Activated B cell treated with CpG ODN at 0.5 μM for 24 hours (primary cell): ENCODE measurements around the gene WDR53. TPM values are rescaled to one million over a fixed set of nuclear protein-coding genes. Genes with fewer than 3 reads are reported as not detected.
A peak's percentile ranks its signal among the peaks of the same experiment; 100 is the strongest.

Experiments used
- ATAC-seq: fragments of 200-7000 bp; cut with Tn5 transposase; one replicate; pipeline ENCODE4 v1.10.0; 2021; ENCODE audit warnings: low read depth, mild to moderate bottlenecking, moderate library complexity
- CTCF ChIA-PET: fragments of 350-600 bp; sonication (Branson Sonifier 250); formaldehyde crosslinking; loops from one replicate; lab custom pipeline; 2021; ENCODE audit warnings: antibody characterized with exemption; lab: Charles Lee
- POLR2A ChIA-PET: fragments of 350-600 bp; sonication (Branson Sonifier 250); formaldehyde crosslinking; loops from one replicate; lab custom pipeline; 2021; ENCODE audit warnings: antibody characterized with exemption; lab: Charles Lee
- DNase-seq: peaks from one replicate; pipeline ENCODE4 v3.0.0; 2022
- H3K27ac Mint-ChIP-seq: one replicate; pipeline ENCODE4 v1.8.0; 2020; ENCODE audit warnings: mixed read lengths
- H3K27me3 Mint-ChIP-seq: one replicate; pipeline ENCODE4 v1.8.0; 2021; ENCODE audit warnings: mixed read lengths
- H3K36me3 Mint-ChIP-seq: one replicate; pipeline ENCODE4 v1.8.0; 2021; ENCODE audit warnings: low read depth, mixed read lengths
- H3K4me1 Mint-ChIP-seq: one replicate; pipeline ENCODE4 v1.8.0; 2021; ENCODE audit warnings: mixed read lengths
- H3K4me3 Mint-ChIP-seq: one replicate; pipeline ENCODE4 v1.8.0; 2020; ENCODE audit warnings: mild to moderate bottlenecking, mixed read lengths
- H3K9me3 Mint-ChIP-seq: one replicate; pipeline ENCODE4 v1.8.0; 2020; ENCODE audit warnings: mixed read lengths
- CTCF ChIP-seq: fragments of 200-600 bp; IDR thresholded peaks from one replicate; pipeline ENCODE4 v1.8.0; 2022; ENCODE audit warnings: antibody characterized with exemption, mild to moderate bottlenecking
- intact Hi-C: fragments of 100-400 bp; cut with micrococcal nuclease; formaldehyde crosslinking; loops from one replicate; pipeline ENCODE4 v1.15.1; 2024
- total RNA-seq: library from RNA; stranded (reverse); gene quantifications from 2 replicates; pipeline ENCODE4 v1.2.3, GENCODE V29; 2022

Gene WDR53
- total RNA-seq, 1 donor from 2014 or later, result 14.3 TPM

DNA sequence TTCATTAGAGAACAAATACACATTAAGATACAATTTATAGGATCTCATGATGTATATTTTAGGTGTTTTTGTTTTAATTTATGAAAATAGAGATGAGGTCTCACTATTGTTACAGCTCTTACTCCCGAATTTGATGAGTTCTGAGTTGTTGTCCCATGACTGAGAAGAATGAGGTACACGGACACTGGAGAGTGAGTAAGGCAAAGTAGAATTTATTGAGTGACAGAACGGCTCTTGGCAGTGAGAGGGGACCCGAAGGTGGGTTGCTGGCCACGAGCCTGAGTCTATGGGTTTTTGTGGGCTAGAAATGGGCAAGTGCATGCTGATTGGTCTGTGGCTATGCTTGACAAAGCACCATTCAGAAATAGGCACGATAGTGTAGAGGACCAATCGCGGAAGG lies 61.7 kb downstream of the WDR53 start:
- intact Hi-C loops, result no loop called here
- DNase-seq (no peak), ATAC-seq (no peak)
- H3K4me3 Mint-ChIP-seq, result no peak overlapping the region
- H3K9me3 Mint-ChIP-seq, result peaks cover 13% of the 10 kb centered on the region
- H3K36me3 Mint-ChIP-seq, result peaks cover 7% of the 10 kb centered on the region
- H3K27me3 Mint-ChIP-seq, result no peaks in the 10 kb centered on the region
- no peak overlapping the region for H3K27ac Mint-ChIP-seq
- ChIA-PET CTCF (no interaction called here), POLR2A (interaction anchor here (1.7 kb wide), 1 partner anchor 22 kb away, joined by 3 read pairs; no protein-coding TSS in a partner anchor)
- peaks cover 7% of the 10 kb centered on the region for H3K4me1 Mint-ChIP-seq
- TF ChIP-seq CTCF, result no peak

GRCh38 chr3:196504556-196504955 lies 63.8 kb downstream of the WDR53 start:
- ATAC-seq, result no peak
- H3K27me3 Mint-ChIP-seq, result no peaks in the 10 kb centered on the region
- TF ChIP-seq CTCF, result no peak
- intact Hi-C loops, result loop anchor here (5.0 kb wide), 2 partner anchors 128 to 363 kb away; partner anchors contain the start of gene SENP5
- peaks cover 16% of the 10 kb centered on the region for H3K36me3 Mint-ChIP-seq
- DNase-seq, result no peak
- H3K4me3 Mint-ChIP-seq, result peak overlapping the region; percentile 98
- ChIA-PET CTCF (interaction anchor here (2.9 kb wide), 1 partner anchor 24 kb away, joined by 11 read pairs; no protein-coding TSS in a partner anchor), POLR2A (interaction anchor here (0.6 to 2.5 kb wide), 3 partner anchors 24 to 206 kb away, joined by 5 to 14 read pairs (median 13); partner anchors contain the start of genes FBXO45 and WDR53)
- H3K4me1 Mint-ChIP-seq, result peaks cover 26% of the 10 kb centered on the region
- peaks cover 13% of the 10 kb centered on the region for H3K9me3 Mint-ChIP-seq
- H3K27ac Mint-ChIP-seq, result peak overlapping the region; percentile 61

Other genes starting within 250 kb of the WDR53 start
- not detected in 2 replicates for gene TM4SF19, start 230.2 kb downstream of the WDR53 start, total RNA-seq
- 60.8 and 66.5 TPM in 2 replicates for gene UBXN7, start 136.1 kb downstream of the WDR53 start, total RNA-seq
- gene RNF168, start 64.8 kb downstream of the WDR53 start, total RNA-seq, result 24.5 and 27.8 TPM in 2 replicates
- gene SMCO1, start 53.2 kb downstream of the WDR53 start, total RNA-seq, result not detected in 2 replicates
- gene FBXO45, start 106 bp upstream of the WDR53 start, total RNA-seq, result 5.7 and 6.5 TPM in 2 replicates
- 88.5 and 92.4 TPM in 2 replicates for gene NRROS, start 71.1 kb upstream of the WDR53 start, total RNA-seq
- 4.0 and 4.1 TPM in 2 replicates for gene CEP19, start 143.7 kb upstream of the WDR53 start, total RNA-seq
- 18.0 and 21.8 TPM in 2 replicates for gene PIGX, start 143.8 kb upstream of the WDR53 start, total RNA-seq
- gene PAK2, start 171.3 kb upstream of the WDR53 start, total RNA-seq, result 73.7 and 87.1 TPM in 2 replicates